Measurements from ENCODE around the gene NIP7. TPM values are rescaled to one million over a fixed set of nuclear protein-coding genes. Genes with fewer than 3 reads are reported as not detected.

The NIP7 gene
- total RNA-seq, 1 experiment from 2014 or later: 44.9 TPM

DNA sequence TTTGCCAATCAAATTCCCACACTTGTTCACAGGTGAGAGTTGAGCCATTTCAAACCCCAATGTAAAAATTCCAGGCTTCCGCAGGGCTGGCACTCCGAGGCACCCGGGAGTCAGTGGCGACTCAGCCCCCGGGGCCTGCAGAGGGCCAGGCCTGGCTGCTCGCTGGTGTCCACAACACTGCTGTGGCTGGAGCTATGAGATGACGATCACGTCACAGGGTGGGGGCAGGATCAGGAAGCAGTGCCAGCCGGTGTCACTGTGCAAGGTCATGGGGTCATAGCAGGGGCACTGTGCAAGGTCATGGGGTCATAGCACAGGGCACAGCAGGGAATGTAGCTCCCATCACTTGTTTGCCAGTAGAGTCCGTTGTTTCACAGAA lies 20.7 kb upstream of the NIP7 start:
- DNase-seq (ENCODE audit: low spot score): no peak

DNA sequence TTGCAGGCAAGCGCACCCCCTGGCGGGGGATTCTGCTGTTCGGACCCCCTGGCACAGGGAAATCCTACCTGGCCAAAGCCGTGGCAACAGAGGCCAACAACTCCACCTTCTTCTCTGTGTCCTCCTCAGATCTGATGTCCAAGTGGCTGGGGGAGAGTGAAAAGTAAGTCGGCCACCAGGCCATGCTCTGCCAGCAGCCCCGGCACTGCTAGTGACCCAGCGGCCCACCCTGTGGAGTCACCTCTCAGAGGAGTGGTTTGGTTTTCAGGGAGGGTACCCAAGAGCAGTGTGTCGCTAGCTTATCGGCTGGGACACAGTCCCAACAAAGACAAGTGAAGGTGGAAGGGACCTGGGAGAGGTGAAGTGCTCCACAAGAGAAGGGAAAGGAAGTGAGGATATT lies 20.2 kb upstream of the NIP7 start:
- no peak for DNase-seq (ENCODE audit: low spot score)

DNA sequence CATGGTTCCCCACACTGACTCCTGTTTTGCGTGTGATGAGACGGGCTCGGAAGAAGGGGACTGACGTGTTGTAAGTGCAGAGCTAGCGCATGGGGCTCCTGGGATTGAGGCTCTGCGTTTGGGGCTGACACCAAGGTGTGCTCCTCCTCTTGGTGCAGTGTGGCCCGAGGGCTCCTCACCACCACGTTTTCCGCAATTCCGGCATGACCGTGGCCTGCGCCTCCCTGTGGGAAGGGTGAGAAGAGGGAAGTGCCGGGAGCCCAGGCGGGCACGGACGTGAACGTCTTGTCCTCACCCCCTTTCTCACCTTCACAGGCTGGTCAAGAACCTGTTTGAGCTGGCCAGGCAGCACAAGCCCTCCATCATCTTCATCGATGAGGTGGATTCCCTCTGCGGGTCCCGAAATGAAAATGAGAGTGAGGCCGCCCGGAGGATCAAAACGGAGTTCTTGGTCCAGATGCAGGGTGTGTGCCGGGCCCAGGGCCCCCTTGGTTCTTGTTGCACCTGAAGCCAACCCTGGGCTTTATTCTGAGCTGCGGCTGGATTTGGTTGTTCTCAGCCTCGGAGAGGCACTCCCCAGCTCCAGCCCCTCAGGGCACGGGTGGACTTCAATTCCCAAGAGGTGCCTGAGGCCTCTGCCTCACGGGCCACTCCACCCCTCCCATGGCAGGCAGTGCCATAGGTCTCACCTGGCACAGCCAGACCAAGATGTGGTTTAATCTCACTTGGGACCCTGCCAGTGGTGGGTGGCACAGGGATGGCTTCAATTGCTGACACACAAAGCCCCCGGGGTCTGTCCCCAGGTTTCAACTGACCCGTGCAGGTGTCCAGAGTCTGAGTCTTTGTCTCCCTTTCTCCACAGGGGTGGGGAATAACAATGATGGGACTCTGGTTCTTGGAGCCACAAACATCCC lies 19.5 kb upstream of the NIP7 start:
- no peak for DNase-seq (ENCODE audit: low spot score)

DNA sequence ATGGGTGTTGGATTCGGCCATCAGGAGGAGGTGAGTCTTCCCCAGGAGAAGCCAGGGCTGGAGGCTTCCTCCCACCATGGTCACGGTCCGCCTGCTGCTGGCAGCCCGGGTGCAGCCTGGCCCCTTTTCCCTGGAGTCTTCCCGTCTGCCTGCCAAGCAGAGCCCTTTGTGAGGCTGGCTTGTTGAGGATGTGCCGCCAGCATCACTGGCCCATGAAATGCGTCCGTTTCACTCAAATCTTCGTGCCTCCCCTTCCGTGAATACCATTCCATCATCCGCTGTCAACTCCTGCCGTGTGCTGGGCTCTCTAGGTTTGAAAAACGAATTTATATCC lies 18.9 kb upstream of the NIP7 start:
- DNase-seq (ENCODE audit: low spot score): no peak

DNA sequence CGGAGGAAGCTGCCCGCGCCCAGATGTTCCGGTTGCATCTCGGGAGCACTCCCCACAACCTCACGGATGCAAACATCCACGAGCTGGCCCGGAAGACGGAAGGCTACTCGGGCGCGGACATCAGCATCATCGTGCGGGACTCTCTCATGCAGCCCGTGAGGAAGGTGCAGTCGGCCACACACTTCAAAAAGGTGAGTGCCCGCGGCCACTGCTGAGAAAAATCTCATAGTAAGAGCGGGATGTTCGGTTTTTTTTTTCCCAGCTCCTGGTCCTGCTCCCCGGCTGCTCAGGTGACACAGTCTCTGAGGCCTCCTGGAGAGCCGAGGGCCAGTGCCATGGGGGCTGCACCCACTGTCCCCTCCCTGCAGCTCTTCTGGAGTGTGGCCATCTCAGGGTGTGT lies 18.5 kb upstream of the NIP7 start:
- DNase-seq (ENCODE audit: low spot score): no peak

DNA sequence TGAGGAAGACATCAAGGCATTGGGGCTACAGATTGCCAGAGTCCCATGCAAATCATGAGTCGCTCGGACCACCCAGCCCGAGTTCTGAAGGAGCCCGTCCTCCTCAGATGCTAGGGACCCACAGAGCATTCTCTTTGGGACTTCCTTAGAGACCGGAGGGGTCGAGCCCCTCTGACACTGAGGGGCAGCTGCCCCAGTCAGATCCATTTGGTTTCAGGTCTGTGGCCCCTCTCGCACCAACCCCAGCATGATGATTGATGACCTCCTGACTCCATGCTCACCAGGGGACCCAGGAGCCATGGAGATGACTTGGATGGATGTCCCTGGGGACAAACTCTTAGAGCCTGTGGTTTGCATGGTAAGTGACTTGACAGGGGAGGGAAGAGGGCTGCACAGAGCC lies 17.2 kb upstream of the NIP7 start:
- DNase-seq (ENCODE audit: low spot score): no peak

DNA sequence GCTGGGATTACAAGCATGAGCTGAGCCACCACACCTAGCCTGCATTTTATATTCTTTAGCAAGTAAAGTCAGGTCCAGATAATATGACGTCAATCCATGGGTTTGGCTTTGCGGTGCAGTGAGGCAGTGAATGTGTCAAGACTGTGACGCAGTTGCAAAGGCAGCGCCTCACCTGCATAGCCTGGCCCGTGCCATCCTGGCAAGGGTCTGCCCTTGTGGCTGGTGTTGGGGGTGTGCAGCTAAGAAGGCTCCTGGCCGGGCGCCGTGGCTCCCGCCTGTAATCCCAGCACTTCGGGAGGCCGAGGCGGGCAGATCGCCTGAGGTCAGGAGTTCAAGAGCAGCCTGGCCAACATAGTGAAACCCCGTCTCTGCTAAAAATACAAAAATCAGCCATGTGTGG lies 16.2 kb upstream of the NIP7 start:
- no peak for DNase-seq (ENCODE audit: low spot score)

DNA sequence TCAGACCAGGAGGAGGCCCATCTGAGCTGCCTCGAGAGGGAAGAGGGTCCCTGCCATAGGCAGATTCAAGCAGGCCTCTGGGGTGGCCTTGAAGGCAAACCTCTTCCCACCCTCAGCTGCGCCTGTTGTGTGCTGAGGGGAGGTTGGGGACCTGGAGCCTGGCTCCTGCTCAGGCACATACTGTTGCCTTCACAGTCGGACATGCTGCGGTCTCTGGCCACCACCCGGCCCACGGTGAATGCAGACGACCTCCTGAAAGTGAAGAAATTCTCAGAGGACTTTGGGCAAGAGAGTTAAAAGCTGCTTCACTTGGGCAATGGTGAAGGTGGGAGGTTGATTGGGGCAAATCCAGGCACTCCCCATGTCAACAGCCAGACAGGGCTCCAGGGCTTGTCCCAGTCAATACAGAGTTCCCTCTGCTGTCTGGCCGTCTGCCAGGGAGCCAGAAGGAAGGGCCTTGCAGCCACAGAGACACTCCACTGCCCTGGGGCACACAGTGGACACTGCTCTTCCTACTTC lies 15.5 kb upstream of the NIP7 start:
- no peak for DNase-seq (ENCODE audit: low spot score)

DNA sequence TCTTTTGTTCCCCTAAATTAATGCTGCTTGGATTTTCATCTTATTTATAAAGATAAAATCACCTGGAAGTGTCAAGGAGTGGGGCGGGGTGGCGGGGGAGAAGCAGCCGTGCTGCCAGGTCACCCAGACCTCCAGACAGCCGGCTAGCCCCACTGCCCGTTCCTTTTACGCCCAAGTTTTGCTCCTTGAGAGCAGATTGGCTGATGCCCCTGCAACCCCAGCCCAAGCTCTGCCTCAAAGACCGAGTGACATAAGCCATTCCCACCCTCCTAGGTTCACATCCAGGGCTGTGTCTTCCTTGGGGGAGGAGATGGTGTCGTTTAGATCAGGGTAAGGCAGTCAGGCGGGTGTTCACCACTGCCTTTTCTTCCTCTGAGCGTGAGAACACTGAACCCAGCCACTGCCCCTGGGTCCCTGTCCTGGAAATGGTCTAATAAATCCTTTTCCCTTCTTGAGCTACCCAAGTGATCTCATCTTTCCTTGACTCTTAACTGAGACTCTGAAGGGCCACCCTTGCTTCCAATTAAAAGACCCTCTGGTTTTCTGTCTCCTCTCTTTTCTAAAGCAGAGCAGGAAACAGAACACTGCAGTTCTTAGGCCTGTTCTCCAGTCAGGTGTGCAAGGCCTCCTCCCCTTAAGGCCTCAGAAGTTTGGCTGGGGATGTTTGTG lies 14.9 kb upstream of the NIP7 start:
- no peak for DNase-seq (ENCODE audit: low spot score)

DNA sequence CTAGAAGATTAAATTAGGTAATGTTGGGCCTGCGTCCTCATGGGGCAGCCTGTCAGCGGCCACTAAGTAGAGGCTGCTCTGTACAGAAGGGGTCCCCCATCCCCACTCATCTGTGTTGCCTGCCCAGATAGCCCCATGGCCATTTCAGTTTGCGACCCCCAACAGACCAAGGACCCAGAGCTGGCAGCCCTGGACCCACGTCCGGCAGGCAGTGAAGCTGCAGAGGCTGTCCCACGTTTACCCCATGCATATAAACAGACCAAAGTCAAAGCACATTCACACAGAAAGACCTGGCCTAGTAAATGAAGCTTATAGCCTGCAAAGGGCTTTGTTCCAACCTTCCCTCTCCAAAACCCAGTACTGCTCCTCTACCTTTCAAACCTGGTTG lies 13.8 kb upstream of the NIP7 start:
- DNase-seq (ENCODE audit: low spot score): no peak

DNA sequence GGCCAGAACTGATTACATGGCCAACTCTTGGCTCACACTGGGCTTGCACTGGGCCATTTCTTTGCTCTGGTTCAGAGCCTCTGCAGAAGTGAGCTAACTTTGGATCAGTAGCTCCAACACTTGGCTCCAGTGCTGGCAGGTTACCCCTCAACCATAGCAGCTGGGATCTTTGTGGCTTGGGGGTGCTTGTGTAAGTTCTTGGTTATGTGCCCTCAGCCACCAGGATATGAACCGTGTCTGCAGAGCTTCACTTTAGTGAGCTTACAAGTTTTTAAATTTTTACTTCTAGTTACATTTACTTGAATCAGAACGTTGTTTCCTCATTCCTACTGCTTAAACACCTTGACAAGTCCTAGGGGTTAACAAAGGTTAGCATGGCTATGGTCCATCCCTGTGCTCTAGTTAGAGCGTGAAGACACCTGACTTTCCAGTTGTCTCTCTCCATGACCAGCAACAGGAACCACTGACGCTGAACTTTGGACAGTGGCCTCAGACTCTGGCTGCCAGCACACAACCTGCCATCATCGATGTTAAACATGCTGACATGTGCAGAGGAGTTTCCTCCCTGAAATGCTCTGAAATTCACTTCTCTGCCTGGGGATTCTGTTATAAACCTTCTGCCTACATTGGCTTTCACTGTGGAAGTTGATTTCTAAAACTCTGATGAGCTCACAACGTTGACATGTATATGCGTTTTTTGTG lies 13.2 kb upstream of the NIP7 start:
- DNase-seq (ENCODE audit: low spot score): no peak

DNA sequence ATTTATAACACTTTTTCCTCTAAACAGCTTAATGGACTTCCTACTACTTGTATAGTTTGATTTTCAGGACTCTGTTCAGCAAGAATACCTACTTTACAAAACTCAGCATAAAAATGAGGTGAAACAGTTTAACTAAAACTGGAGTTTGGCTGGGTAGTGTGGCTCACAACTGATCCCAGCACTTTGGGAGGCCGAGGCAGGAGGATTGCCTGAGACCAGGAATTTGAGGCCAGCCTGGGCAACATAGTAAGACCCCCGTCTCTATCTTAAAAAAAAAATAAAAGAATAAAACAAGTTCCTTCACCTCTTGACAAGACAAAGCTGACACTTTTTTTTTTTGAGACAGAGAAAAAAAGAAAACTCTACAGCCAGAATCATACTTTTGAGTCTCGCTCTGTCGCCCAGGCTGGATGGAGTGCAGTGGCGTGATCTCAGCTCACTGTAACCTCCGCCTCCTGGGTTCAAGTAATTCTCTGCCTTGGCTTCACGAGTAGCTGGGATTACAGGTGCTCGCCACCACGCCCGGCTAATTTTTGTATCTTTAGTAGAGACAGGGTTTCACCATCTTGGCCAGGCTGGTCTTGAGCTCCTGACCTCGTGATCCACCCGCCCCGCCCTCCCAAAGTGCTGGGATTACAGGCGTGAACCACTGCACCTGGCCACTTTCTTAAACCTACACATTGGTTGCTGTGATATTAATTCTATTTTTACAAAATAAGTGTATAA lies 11.8 kb upstream of the NIP7 start:
- DNase-seq (ENCODE audit: low spot score): no peak

DNA sequence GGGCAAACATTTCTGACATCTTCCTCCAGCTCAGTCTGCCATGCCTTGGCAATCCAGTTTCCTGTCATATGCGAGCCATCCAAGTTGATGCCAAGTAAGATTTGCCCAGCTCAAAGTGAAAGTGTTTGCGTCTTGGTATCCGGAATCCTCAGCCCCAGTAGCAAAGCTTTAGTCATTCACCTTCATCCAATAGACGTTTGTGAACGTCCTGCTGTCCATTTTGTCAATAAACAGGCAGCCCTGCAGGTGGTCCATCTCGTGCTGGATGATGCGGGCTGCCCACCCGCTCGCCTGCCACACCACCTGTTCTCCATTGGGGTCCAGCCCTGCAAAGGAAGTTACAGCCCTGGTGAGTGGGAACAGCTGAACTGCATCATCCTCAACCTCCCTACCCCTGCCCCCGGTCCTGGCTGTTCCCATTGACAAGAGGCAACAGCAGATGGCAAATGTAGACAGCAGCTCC lies 10.7 kb upstream of the NIP7 start:
- DNase-seq (ENCODE audit: low spot score): peak; percentile 58

DNA sequence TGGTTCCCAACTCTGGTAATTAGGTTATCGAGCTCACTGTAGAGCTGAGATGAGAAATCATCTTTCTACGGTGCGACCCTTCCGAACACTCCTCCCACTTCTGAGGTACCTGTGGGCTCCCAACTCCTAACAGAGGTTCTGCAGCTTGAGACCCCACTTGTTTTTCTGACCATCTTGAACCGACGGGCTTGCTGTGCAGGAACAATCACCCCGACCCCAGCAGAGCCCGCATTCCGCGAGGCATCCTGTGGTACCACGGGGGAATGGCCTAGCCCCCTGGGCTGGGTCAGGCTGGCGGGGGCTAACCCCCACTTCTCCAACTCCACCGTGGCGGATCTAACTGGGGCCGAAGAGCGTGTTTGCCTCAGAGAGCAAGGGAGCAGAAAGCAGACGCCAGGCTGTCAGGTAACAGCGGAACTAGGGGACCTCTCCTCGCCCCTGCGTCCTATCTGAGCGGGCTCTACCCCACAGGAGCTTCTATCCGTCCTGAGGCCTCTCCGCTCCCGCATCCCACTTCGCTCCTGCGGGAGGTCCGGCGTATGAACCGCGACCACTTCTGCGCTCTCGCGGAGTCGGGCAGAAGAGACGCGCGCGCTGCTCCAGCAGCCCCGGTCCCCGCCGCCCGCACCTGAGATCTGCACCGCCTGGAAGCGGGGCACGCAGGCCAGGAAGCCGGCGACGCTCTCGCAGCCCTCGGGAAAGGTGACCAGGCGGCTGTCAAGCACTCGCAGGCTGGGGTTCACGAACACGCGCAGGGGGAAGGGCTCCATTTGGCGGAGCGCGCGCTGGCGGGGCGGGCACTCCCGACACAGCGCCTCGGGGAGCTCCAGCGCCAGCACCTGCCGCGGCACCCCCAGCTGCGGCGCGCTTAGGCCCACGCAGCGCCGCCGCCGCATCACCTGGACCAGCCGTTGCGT lies 9.9 kb upstream of the NIP7 start:
- DNase-seq (ENCODE audit: low spot score): no peak

DNA sequence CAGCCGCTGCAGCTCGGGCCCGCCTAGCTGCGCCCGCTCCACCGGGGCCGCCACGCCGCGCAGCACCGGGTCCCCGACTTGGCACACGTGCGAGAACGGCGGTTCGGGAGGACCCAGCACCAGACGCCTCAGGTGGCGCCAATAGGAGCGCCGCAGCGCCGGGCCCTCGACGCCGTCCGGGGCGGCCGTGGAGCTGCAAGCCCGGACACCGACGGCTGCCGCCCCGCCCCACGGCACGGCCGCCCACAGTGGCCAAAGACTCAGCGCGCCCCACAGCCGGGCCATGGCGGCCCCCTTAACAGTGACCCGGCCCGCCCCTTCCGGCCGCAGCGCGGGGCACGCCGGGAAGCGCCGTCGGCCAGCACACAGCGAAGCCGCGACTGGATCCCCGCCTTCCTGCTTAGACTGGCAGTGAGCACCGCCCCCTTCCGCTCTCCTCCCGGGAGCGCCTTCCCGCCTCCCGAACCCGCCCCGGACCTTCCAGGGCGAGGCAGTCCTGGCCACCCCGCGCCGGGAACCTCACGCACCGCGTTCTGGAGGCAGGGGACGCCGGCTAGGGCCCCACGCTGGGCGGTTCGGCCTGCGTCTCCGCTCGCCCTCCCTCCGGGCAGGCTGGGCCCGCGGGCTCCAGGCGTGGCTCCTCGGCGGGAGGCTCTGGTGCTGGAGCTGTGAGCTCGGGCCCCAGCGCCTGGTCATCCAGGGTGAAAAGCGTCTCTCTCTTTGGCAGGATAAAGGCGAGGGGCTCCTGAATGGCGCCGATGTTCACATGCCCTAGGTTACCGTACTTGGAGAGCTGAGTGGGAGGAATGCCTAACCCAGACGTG lies 9.1 kb upstream of the NIP7 start, which contains the start of gene PDF:
TSS of gene PDF (minus strand) at position 303 of the 824 bp plus-strand sequence. CDS start at position 285, 18 bp downstream.
- DNase-seq (ENCODE audit: low spot score): peak; percentile 91

DNA sequence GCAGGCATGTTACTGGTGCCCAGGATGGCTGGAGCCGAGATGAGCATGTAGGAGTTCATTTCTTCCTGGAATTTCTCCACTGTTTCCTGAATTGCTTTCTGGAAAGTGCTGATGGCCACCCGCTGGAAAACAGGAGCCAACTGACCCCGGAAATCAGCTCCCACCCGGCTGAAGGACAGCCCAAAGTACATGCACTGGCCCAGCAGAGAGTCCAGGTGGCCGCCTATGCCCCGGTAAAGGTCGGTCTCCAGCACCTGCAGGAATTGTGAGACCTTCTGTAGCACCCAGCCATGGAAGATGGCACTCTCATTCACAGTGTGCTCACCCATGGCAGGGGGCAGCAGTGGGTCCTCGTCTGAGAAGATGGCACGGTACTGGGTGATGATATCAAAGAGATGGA lies 4.9 kb upstream of the NIP7 start:
- DNase-seq (ENCODE audit: low spot score): no peak

DNA sequence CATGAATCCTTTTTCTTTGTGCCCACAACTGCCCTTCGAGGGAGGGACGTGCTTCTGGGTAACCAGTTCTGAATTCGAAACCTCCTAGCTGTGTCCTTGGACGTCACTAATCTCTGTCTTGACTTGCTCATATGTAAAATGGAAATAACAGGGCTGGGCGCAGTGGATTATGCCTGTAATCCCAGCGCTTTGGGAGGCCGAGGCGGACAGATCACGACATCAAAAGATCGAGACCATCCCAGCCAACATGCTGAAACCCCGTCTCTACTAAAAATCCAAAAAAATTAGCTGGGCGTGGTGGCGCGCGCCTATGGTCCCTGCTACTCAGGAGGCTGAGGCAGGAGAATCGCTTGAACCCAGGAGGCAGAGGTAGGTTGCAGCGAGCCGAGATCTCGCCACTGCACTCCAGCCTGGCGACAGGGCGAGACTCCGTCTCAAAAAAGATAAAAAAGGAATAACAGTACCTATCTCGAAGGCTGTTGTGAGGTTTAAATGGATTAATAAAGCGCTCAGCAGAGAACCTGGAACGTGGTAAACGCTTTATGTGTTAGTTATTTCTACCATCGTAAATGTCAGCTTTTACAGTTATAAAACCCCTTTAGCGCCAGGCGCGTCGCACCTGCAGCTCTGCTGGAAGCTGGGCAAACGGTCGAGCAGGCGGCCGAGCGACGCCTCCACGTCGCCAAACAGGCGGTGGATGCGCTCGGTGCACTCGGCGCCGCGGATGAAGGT lies 849 bp upstream of the NIP7 start:
- no peak for DNase-seq (ENCODE audit: low spot score)

DNA sequence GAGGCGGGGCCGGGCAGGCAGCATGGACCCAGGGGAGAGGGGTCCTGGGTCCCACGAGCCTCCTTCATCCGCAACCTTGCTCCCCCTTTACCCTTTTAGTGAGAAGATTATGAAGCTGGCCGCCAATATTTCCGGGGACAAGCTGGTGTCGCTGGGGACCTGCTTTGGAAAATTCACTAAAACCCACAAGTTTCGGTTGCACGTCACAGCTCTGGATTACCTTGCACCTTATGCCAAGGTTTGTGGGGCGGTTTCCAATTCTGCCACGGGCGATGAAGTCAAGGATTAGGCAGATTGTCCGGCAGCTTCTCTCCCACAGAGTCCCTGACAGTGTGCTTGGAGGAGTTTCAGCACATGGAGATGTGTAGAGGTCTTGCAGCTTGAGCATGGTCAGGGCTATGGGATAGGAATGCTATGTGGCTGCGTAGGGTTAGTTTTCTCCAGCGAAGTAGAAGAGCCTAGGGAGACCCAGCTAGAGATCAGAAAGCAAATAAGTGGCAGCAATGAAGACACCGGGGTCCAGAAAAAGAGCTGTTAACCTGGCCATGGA lies 598 bp downstream of the NIP7 start:
- no peak for DNase-seq (ENCODE audit: low spot score)

DNA sequence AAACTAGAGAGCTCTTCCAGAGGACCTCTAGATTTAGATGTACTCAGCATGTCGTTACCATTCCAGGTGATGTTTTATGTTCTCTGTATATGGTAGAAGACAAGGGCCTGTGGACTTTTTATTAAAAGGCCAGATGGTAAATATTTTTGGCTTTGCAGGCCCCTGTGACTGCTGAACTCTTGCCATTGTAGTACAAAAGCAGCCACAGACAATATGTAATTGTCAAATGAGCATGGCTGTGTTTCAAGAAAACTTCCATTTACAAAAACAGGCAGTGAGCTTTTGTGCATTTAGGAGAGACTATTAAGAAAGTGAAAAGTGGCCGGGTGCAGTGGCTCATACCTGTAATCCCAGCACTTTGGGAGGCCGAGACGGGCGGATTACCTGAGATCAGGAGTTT lies 4.6 kb downstream of the NIP7 start:
- no peak for DNase-seq (ENCODE audit: low spot score)

Data from H4 (cell line).